Activated CD8-positive, alpha-beta T cell treated with anti-CD3 and anti-CD28 coated beads for 36 hours (primary cell): Measurements from ENCODE around the gene FRZB. TPM values are rescaled to one million over a fixed set of nuclear protein-coding genes. Genes with fewer than 3 reads are reported as not detected.

ENCODE experiments used
- ATAC-seq: fragments of 200-7000 bp; cut with Tn5 transposase; one replicate; pipeline ENCODE4 v1.10.0; 2021; ENCODE audit warnings: mild to moderate bottlenecking, moderate library complexity
- CTCF ChIA-PET: fragments of 350-600 bp; sonication (Branson Sonifier 250); formaldehyde crosslinking; loops from one replicate; lab custom pipeline; 2021; ENCODE audit warnings: antibody characterized with exemption; lab: Charles Lee
- POLR2A ChIA-PET: fragments of 350-600 bp; sonication (Branson Sonifier 250); formaldehyde crosslinking; loops from one replicate; lab custom pipeline; 2021; ENCODE audit warnings: antibody characterized with exemption; lab: Charles Lee
- DNase-seq: peaks from one replicate; pipeline ENCODE4 v3.0.0-alpha.2; 2020
- H3K27ac Mint-ChIP-seq: one replicate; pipeline ENCODE4 v1.8.0; 2021; ENCODE audit warnings: mild to moderate bottlenecking, mixed read lengths
- H3K27me3 Mint-ChIP-seq: one replicate; pipeline ENCODE4 v1.8.0; 2021; ENCODE audit warnings: mixed read lengths
- H3K36me3 Mint-ChIP-seq: one replicate; pipeline ENCODE4 v1.8.0; 2021; ENCODE audit warnings: low read depth, mixed read lengths
- H3K4me1 Mint-ChIP-seq: one replicate; pipeline ENCODE4 v1.8.0; 2021; ENCODE audit warnings: low read depth, mixed read lengths
- H3K4me3 Mint-ChIP-seq: one replicate; pipeline ENCODE4 v1.8.0; 2021; ENCODE audit warnings: mild to moderate bottlenecking, moderate library complexity, mixed read lengths
- H3K9me3 Mint-ChIP-seq: one replicate; pipeline ENCODE4 v1.8.0; 2021; ENCODE audit warnings: mixed read lengths
- CTCF ChIP-seq: fragments of 200-600 bp; IDR thresholded peaks from one replicate; pipeline ENCODE4 v1.8.0; 2022; ENCODE audit warnings: antibody characterized with exemption, mild to moderate bottlenecking
- intact Hi-C: fragments of 100-400 bp; cut with micrococcal nuclease; formaldehyde crosslinking; loops from one replicate; pipeline ENCODE4 v1.10.0; 2022
- total RNA-seq, 2 experiments: library from RNA; stranded (reverse); gene quantifications; one replicate each; pipeline ENCODE4 v1.2.3, GENCODE V29; 2021

Gene FRZB
- total RNA-seq, 2 experiments from 2014 or later = not detected

- intact Hi-C loops = no loop called here
- DNase-seq = no peak
- Mint-ChIP-seq H3K27me3 (peaks cover 10% of the 10 kb centered on the region), H3K9me3 (no peaks in the 10 kb centered on the region), H3K36me3 (no peaks in the 10 kb centered on the region), H3K4me3 (no peak overlapping the region), H3K27ac (no peak overlapping the region), H3K4me1 (no peaks in the 10 kb centered on the region)
- ATAC-seq = no peak
- no peak for TF ChIP-seq CTCF
- CTCF ChIA-PET = interaction anchor here (0.7 to 1.4 kb wide), 3 partner anchors 13 to 158 kb away, joined by 3 read pairs; no protein-coding TSS in a partner anchor
- POLR2A ChIA-PET = interaction anchor here (0.6 kb wide), 1 partner anchor 1118 kb away, joined by 3 read pairs; no protein-coding TSS in a partner anchor
Observed at GRCh38 chr2:182824056-182824766, 42.2 kb downstream of the FRZB start.

GRCh38 chr2:182822733-182823132, 43.7 kb downstream of the FRZB start:
- intact Hi-C loops = no loop called here
- H3K9me3 Mint-ChIP-seq = no peaks in the 10 kb centered on the region
- no peaks in the 10 kb centered on the region for H3K4me1 Mint-ChIP-seq
- TF ChIP-seq CTCF = no peak
- ChIA-PET POLR2A (no interaction called here), CTCF (no interaction called here)
- no peak for DNase-seq
- no peak overlapping the region for H3K4me3 Mint-ChIP-seq
- H3K36me3 Mint-ChIP-seq = no peaks in the 10 kb centered on the region
- H3K27ac Mint-ChIP-seq = no peak overlapping the region
- peaks cover 10% of the 10 kb centered on the region for H3K27me3 Mint-ChIP-seq
- ATAC-seq = no peak

GRCh38 chr2:182821182-182821581, 45.3 kb downstream of the FRZB start:
- intact Hi-C loops = no loop called here
- ChIA-PET CTCF (no interaction called here), POLR2A (no interaction called here)
- no peak for TF ChIP-seq CTCF
- Mint-ChIP-seq H3K4me3 (no peak overlapping the region), H3K27me3 (peaks cover 11% of the 10 kb centered on the region), H3K4me1 (no peaks in the 10 kb centered on the region), H3K27ac (no peak overlapping the region), H3K36me3 (no peaks in the 10 kb centered on the region), H3K9me3 (no peaks in the 10 kb centered on the region)
- ATAC-seq (no peak), DNase-seq (no peak)

- H3K4me3 Mint-ChIP-seq = no peak overlapping the region
Observed at GRCh38 chr2:182819412-182819811, 47.0 kb downstream of the FRZB start.

More at GRCh38 chr2:182819412-182819811, 47.0 kb downstream of the FRZB start:
- H3K4me1 Mint-ChIP-seq = no peaks in the 10 kb centered on the region
- CTCF ChIA-PET = no interaction called here
- no peaks in the 10 kb centered on the region for H3K36me3 Mint-ChIP-seq
- no peaks in the 10 kb centered on the region for H3K9me3 Mint-ChIP-seq
- DNase-seq (no peak), ATAC-seq (no peak)
- POLR2A ChIA-PET = interaction anchor here (1.2 kb wide), 1 partner anchor 68 kb away, joined by 3 read pairs; no protein-coding TSS in a partner anchor
- H3K27me3 Mint-ChIP-seq = peaks cover 6% of the 10 kb centered on the region
- no peak for TF ChIP-seq CTCF
- no peak overlapping the region for H3K27ac Mint-ChIP-seq
- intact Hi-C loops = no loop called here
